GM12872 (cell line): ENCODE data around the gene HACD3.

Experiments used
- CTCF ChIP-seq: IDR thresholded peaks from 3 replicates; pipeline ENCODE4 v1.5.1; 2011; ENCODE audit warnings: low read depth, mild to moderate bottlenecking, low read length, moderate library complexity; ENCODE audit not compliant: insufficient read depth

HACD3 gene

GRCh38 chr15:65561934-65562333 lies 31.7 kb downstream of the HACD3 start:
- TF ChIP-seq CTCF: no peak

GRCh38 chr15:65569728-65570127 lies 39.5 kb downstream of the HACD3 start:
- no peak for TF ChIP-seq CTCF

GRCh38 chr15:65571971-65572370 lies 41.7 kb downstream of the HACD3 start:
- TF ChIP-seq CTCF: no peak

- no peak for TF ChIP-seq CTCF
Observed at GRCh38 chr15:65576664-65577063, 46.4 kb downstream of the HACD3 start.

- TF ChIP-seq CTCF: no peak
Observed at GRCh38 chr15:65577129-65577996, 47.1 kb downstream of the HACD3 start.

- no peak for TF ChIP-seq CTCF
Observed at GRCh38 chr15:65578904-65579728, 48.9 kb downstream of the HACD3 start.

GRCh38 chr15:65579762-65580161 lies 49.5 kb downstream of the HACD3 start:
- TF ChIP-seq CTCF: no peak
